Measurements from ENCODE around the gene STIM2. TPM values are rescaled to one million over a fixed set of nuclear protein-coding genes. Genes with fewer than 3 reads are reported as not detected.

The STIM2 gene
- total RNA-seq, 1 donor from 2014 or later: 18.4 TPM

DNA sequence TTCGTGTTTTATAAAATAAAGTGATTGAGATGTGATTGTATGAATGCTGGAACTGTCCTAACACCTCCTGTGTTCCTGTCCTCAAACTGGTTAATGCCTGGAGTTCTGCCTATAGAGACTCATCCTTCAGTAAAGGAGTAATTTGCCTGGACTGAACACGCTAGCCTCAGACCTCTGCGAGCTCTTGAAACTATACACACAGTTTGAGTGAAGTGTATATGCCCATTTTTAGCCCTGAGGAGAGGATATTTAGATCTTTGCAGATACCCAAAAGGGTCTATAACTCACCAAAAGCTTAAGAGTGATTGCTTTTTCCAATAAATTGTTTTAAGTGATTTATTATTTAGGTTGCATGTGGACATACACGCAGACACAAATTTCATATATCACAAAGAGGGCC, 29.9 kb upstream of the STIM2 start:
- H2AFZ ChIP-seq (ENCODE audit: low read depth, low read length): no peak overlapping the region
- no peaks in the 10 kb centered on the region for H3K79me2 ChIP-seq (ENCODE audit: insufficient read depth, low read length)
- H3K36me3 ChIP-seq (ENCODE audit: insufficient read depth, low read length): no peaks in the 10 kb centered on the region
- H4K20me1 ChIP-seq (ENCODE audit: insufficient read depth, low read length): no peaks in the 10 kb centered on the region
- Mint-ChIP-seq H3K4me3 (ENCODE audit: unreplicated experiment) (no peak overlapping the region), H3K9me3 (ENCODE audit: unreplicated experiment) (peaks cover 4% of the 10 kb centered on the region), H3K27me3 (ENCODE audit: low read depth, unreplicated experiment) (peaks cover 5% of the 10 kb centered on the region), H3K27ac (ENCODE audit: unreplicated experiment) (no peak overlapping the region), H3K36me3 (ENCODE audit: low read depth, unreplicated experiment) (no peaks in the 10 kb centered on the region), H3K4me1 (ENCODE audit: low read depth, unreplicated experiment) (no peaks in the 10 kb centered on the region)
- H3K27me3 ChIP-seq (ENCODE audit: insufficient read depth, low read length): no peaks in the 10 kb centered on the region
- H3K4me1 ChIP-seq (ENCODE audit: insufficient read depth, low read length): no peaks in the 10 kb centered on the region
- FAIRE-seq (no peak), DNase-seq (ENCODE audit: low read depth) (no peak)
- no peak overlapping the region for H3K4me2 ChIP-seq (ENCODE audit: low read length)
- H3K9ac ChIP-seq (ENCODE audit: low read length): no peak overlapping the region
- TF ChIP-seq, protein P1, sequence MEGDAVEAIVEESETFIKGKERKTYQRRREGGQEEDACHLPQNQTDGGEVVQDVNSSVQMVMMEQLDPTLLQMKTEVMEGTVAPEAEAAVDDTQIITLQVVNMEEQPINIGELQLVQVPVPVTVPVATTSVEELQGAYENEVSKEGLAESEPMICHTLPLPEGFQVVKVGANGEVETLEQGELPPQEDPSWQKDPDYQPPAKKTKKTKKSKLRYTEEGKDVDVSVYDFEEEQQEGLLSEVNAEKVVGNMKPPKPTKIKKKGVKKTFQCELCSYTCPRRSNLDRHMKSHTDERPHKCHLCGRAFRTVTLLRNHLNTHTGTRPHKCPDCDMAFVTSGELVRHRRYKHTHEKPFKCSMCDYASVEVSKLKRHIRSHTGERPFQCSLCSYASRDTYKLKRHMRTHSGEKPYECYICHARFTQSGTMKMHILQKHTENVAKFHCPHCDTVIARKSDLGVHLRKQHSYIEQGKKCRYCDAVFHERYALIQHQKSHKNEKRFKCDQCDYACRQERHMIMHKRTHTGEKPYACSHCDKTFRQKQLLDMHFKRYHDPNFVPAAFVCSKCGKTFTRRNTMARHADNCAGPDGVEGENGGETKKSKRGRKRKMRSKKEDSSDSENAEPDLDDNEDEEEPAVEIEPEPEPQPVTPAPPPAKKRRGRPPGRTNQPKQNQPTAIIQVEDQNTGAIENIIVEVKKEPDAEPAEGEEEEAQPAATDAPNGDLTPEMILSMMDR (IDR thresholded peaks at IDR 0.05; ENCODE audit: insufficient read depth, low read depth, low read length): no peak
- no peak for TF ChIP-seq EZH2 (IDR thresholded peaks at IDR 0.05; ENCODE audit: insufficient read depth, low read length)
- H3K9me3 ChIP-seq (ENCODE audit: insufficient read depth, low read depth, low read length): no peaks in the 10 kb centered on the region
- no peak overlapping the region for H3K4me3 ChIP-seq (ENCODE audit: insufficient read depth, low read depth, low read length)
- no peak overlapping the region for H3K27ac ChIP-seq (ENCODE audit: low read depth, low read length)

DNA sequence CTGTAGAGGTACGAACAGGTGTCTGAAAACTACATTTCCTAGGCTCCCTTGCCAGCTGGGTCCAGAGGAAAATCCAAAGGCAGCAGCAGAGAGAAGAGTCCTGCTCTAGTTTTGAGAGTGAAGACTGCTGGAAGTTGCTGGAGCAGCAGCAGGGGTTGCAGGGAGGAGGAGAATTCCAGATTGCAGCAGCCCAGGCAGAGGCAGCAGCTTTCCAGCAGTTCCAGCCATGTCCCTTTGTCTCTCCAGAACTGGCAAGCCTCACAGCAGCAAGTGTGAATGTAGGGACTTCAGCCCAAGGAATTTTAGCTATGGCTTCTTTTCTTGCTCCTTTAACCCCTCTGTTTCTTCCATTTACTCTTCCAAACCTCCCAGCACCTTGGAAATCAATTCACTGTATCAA, 24.1 kb upstream of the STIM2 start:
- Mint-ChIP-seq H3K4me3 (ENCODE audit: unreplicated experiment) (no peak overlapping the region), H3K27ac (ENCODE audit: unreplicated experiment) (no peak overlapping the region), H3K27me3 (ENCODE audit: low read depth, unreplicated experiment) (no peaks in the 10 kb centered on the region), H3K9me3 (ENCODE audit: unreplicated experiment) (peaks cover 4% of the 10 kb centered on the region), H3K4me1 (ENCODE audit: low read depth, unreplicated experiment) (peaks cover 2% of the 10 kb centered on the region), H3K36me3 (ENCODE audit: low read depth, unreplicated experiment) (no peaks in the 10 kb centered on the region)
- H2AFZ ChIP-seq (ENCODE audit: low read depth, low read length): no peak overlapping the region
- H3K36me3 ChIP-seq (ENCODE audit: insufficient read depth, low read length): no peaks in the 10 kb centered on the region
- H3K4me1 ChIP-seq (ENCODE audit: insufficient read depth, low read length): peaks cover 4% of the 10 kb centered on the region
- DNase-seq (ENCODE audit: low read depth) (no peak), FAIRE-seq (no peak)
- no peaks in the 10 kb centered on the region for H3K9me3 ChIP-seq (ENCODE audit: insufficient read depth, low read depth, low read length)
- no peaks in the 10 kb centered on the region for H4K20me1 ChIP-seq (ENCODE audit: insufficient read depth, low read length)
- no peak overlapping the region for H3K27ac ChIP-seq (ENCODE audit: low read depth, low read length)
- H3K9ac ChIP-seq (ENCODE audit: low read length): no peak overlapping the region
- H3K79me2 ChIP-seq (ENCODE audit: insufficient read depth, low read length): no peaks in the 10 kb centered on the region
- H3K4me2 ChIP-seq (ENCODE audit: low read length): no peak overlapping the region
- no peaks in the 10 kb centered on the region for H3K27me3 ChIP-seq (ENCODE audit: insufficient read depth, low read length)
- no peak overlapping the region for H3K4me3 ChIP-seq (ENCODE audit: insufficient read depth, low read depth, low read length)
- TF ChIP-seq EZH2 (IDR thresholded peaks at IDR 0.05; ENCODE audit: insufficient read depth, low read length): no peak
- TF ChIP-seq, protein P1 (IDR thresholded peaks at IDR 0.05; ENCODE audit: insufficient read depth, low read depth, low read length): no peak

DNA sequence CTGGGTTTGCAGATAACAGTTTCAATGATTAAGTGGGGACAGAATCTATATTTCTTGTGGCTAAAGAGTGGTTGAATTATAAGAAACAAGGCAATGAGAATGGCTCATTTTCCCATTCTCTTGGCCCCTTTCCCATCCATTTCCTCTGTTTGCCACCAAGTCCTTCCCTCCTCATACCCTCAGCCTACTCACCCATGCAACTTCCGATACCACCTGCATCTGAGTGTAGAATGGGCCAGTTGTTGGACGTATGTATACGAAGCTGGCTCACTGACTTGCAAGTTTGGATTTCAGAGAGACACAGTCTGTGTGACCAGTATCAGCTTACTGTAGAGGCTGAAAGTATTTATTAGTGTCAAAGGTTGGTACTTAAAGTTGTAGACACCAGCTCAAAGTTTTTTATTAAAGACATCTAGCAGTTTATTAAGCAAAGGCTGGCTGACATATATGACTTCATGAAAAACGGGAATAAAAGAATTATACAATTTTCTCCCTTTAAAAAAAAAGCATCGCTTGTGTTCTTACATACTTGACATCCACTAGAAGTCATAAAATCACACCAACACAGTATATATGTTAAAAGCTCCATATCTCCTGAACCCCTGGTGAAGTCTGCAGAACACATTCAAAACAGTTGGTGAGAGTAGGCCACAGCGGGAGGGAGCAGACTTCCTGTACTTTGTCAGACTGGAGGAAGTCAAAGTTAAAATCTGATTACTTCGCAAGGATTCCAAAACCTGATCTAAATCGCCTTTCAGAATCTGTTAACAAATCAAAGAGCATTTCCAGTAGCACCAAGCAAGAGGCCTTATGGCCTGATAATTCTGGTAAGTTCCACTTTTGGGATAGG, 22.4 kb upstream of the STIM2 start:
- Histone ChIP-seq H3K4me3 (ENCODE audit: insufficient read depth, low read depth, low read length) (no peak overlapping the region), H3K9me3 (ENCODE audit: insufficient read depth, low read depth, low read length) (no peaks in the 10 kb centered on the region), H3K27ac (ENCODE audit: low read depth, low read length) (no peak overlapping the region), H4K20me1 (ENCODE audit: insufficient read depth, low read length) (no peaks in the 10 kb centered on the region), H2AFZ (ENCODE audit: low read depth, low read length) (no peak overlapping the region), H3K4me1 (ENCODE audit: insufficient read depth, low read length) (peaks cover 4% of the 10 kb centered on the region), H3K79me2 (ENCODE audit: insufficient read depth, low read length) (no peaks in the 10 kb centered on the region), H3K36me3 (ENCODE audit: insufficient read depth, low read length) (no peaks in the 10 kb centered on the region), H3K4me2 (ENCODE audit: low read length) (no peak overlapping the region), H3K9ac (ENCODE audit: low read length) (no peak overlapping the region), H3K27me3 (ENCODE audit: insufficient read depth, low read length) (no peaks in the 10 kb centered on the region)
- H3K9me3 Mint-ChIP-seq (ENCODE audit: unreplicated experiment): peaks cover 4% of the 10 kb centered on the region
- no peak overlapping the region for H3K4me3 Mint-ChIP-seq (ENCODE audit: unreplicated experiment)
- H3K27me3 Mint-ChIP-seq (ENCODE audit: low read depth, unreplicated experiment): no peaks in the 10 kb centered on the region
- H3K27ac Mint-ChIP-seq (ENCODE audit: unreplicated experiment): no peak overlapping the region
- DNase-seq (ENCODE audit: low read depth): peak; percentile 34
- TF ChIP-seq, protein P1 (IDR thresholded peaks at IDR 0.05; ENCODE audit: insufficient read depth, low read depth, low read length): no peak
- peaks cover 2% of the 10 kb centered on the region for H3K4me1 Mint-ChIP-seq (ENCODE audit: low read depth, unreplicated experiment)
- FAIRE-seq: no peak
- H3K36me3 Mint-ChIP-seq (ENCODE audit: low read depth, unreplicated experiment): no peaks in the 10 kb centered on the region

Measured in astrocyte (in vitro differentiated cells and primary cell).